Measurements from ENCODE around the gene HIKESHI. TPM values are rescaled to one million over a fixed set of nuclear protein-coding genes. Genes with fewer than 3 reads are reported as not detected.

The HIKESHI gene
- total and polyA plus RNA-seq, 2 of the 13 experiments (the other 11 are each of a cell fraction or from before 2014, with no cell fraction given) = 67.8 to 74.8 TPM

- TF ChIP-seq ZNF646 (CRISPR knock-in tag; IDR thresholded peaks at IDR 0.05) = no peak
- no peak for TF ChIP-seq KDM6A (CRISPR knock-in tag; IDR thresholded peaks at IDR 0.05; ENCODE audit: low read depth)
- TF ChIP-seq ZC3H13 (CRISPR knock-in tag; IDR thresholded peaks at IDR 0.05) = no peak
- TF ChIP-seq ZNF557 (CRISPR knock-in tag; IDR thresholded peaks at IDR 0.05) = no peak
- TF ChIP-seq ZSCAN29 (CRISPR knock-in tag; conservative IDR thresholded peaks at IDR 0.05) = 0 out of 2 replicates have a peak, but pooled peaks have one; percentile 18
- TF ChIP-seq, protein P1, sequence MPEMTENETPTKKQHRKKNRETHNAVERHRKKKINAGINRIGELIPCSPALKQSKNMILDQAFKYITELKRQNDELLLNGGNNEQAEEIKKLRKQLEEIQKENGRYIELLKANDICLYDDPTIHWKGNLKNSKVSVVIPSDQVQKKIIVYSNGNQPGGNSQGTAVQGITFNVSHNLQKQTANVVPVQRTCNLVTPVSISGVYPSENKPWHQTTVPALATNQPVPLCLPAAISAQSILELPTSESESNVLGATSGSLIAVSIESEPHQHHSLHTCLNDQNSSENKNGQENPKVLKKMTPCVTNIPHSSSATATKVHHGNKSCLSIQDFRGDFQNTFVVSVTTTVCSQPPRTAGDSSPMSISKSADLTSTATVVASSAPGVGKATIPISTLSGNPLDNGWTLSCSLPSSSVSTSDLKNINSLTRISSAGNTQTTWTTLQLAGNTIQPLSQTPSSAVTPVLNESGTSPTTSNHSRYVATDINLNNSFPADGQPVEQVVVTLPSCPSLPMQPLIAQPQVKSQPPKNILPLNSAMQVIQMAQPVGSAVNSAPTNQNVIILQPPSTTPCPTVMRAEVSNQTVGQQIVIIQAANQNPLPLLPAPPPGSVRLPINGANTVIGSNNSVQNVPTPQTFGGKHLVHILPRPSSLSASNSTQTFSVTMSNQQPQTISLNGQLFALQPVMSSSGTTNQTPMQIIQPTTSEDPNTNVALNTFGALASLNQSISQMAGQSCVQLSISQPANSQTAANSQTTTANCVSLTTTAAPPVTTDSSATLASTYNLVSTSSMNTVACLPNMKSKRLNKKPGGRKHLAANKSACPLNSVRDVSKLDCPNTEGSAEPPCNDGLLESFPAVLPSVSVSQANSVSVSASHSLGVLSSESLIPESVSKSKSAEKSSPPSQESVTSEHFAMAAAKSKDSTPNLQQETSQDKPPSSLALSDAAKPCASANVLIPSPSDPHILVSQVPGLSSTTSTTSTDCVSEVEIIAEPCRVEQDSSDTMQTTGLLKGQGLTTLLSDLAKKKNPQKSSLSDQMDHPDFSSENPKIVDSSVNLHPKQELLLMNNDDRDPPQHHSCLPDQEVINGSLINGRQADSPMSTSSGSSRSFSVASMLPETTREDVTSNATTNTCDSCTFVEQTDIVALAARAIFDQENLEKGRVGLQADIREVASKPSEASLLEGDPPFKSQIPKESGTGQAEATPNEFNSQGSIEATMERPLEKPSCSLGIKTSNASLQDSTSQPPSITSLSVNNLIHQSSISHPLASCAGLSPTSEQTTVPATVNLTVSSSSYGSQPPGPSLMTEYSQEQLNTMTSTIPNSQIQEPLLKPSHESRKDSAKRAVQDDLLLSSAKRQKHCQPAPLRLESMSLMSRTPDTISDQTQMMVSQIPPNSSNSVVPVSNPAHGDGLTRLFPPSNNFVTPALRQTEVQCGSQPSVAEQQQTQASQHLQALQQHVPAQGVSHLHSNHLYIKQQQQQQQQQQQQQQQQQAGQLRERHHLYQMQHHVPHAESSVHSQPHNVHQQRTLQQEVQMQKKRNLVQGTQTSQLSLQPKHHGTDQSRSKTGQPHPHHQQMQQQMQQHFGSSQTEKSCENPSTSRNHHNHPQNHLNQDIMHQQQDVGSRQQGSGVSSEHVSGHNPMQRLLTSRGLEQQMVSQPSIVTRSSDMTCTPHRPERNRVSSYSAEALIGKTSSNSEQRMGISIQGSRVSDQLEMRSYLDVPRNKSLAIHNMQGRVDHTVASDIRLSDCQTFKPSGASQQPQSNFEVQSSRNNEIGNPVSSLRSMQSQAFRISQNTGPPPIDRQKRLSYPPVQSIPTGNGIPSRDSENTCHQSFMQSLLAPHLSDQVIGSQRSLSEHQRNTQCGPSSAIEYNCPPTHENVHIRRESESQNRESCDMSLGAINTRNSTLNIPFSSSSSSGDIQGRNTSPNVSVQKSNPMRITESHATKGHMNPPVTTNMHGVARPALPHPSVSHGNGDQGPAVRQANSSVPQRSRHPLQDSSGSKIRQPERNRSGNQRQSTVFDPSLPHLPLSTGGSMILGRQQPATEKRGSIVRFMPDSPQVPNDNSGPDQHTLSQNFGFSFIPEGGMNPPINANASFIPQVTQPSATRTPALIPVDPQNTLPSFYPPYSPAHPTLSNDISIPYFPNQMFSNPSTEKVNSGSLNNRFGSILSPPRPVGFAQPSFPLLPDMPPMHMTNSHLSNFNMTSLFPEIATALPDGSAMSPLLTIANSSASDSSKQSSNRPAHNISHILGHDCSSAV (CRISPR knock-in tag; IDR thresholded peaks at IDR 0.05; ENCODE audit: borderline replicate concordance) = no peak
- TF ChIP-seq, protein P2, sequence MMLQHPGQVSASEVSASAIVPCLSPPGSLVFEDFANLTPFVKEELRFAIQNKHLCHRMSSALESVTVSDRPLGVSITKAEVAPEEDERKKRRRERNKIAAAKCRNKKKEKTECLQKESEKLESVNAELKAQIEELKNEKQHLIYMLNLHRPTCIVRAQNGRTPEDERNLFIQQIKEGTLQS (CRISPR knock-in tag; IDR thresholded peaks at IDR 0.05) = peak; percentile 39; the same call in 1 of the 2 replicates
- no peak for TF ChIP-seq ZMYM3 (CRISPR knock-in tag; IDR thresholded peaks at IDR 0.05)
- TF ChIP-seq TRIM24 (CRISPR knock-in tag; IDR thresholded peaks at IDR 0.05) = no peak
- TF ChIP-seq ARHGAP35 (CRISPR knock-in tag; IDR thresholded peaks at IDR 0.05; ENCODE audit: borderline replicate concordance) = no peak; the same call in 1 of the 2 replicates
- no peak for TF ChIP-seq ZNF234 (CRISPR knock-in tag; conservative IDR thresholded peaks at IDR 0.05)
- TF ChIP-seq ZNF619 (CRISPR knock-in tag; IDR thresholded peaks at IDR 0.05) = no peak; the same call in 1 of the 2 replicates
Observed at GRCh38 chr11:86302092-86302793, at the start of gene HIKESHI (continued).

All from HepG2 (cell line).